GM12878 (cell line): ENCODE results near the gene MAP7.

Source experiments
- CREB1 ChIP-seq: IDR thresholded peaks from 2 replicates; pipeline ENCODE4 v1.6.1; 2012; ENCODE audit warnings: low read depth, mild to moderate bottlenecking, inconsistent platforms
- MAX ChIP-seq: IDR thresholded peaks from 2 replicates; pipeline ENCODE4 v1.6.1; 2012; ENCODE audit warnings: low read depth, low read length, improper control_type of control experiment
- POLR2AphosphoS5 ChIP-seq: IDR thresholded peaks from 2 replicates; pipeline ENCODE4 v1.6.1; 2011; ENCODE audit warnings: mild to moderate bottlenecking, low read length, inconsistent platforms
- TCF3 ChIP-seq: IDR thresholded peaks from 2 replicates; pipeline ENCODE4 v1.6.1; 2012; ENCODE audit warnings: low read depth, mild to moderate bottlenecking, low read length, borderline replicate concordance; ENCODE audit not compliant: insufficient read depth

DNA sequence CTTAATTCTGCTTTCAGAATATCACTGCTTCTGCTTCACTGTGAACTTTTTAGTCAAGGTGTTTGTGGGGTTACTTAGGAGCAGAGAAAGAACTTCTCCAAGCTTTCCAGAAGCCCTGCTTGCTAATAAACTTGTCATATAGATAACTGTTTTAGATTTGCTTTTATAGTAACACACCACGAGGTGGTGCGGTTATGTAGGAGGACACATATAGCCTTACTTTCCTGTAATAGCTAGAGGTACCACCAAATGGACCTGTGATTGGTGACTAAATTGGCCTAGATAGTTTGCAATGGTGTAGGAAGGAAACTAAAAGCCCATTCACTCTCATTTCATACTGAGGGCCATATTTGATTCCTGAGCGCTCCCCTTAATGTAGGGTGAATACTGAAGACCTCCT lies 208.3 kb downstream of the MAP7 start:
- TF ChIP-seq TCF3, result no peak
- TF ChIP-seq MAX, result no peak
- TF ChIP-seq POLR2AphosphoS5, result no peak
- TF ChIP-seq CREB1, result no peak
